GM12865 (cell line): ENCODE data around the gene CBARP.

ENCODE experiments used
- DNase-seq: peaks from one replicate; pipeline ENCODE4 v3.0.0; 2010; ENCODE audit warnings: low read depth
- H3K4me3 ChIP-seq: 2 replicates; pipeline ENCODE4 v1.5.1; 2011; ENCODE audit warnings: mild to moderate bottlenecking, low read depth, low read length, control low read depth
- TF ChIP-seq, protein P1 (sequence below): IDR thresholded peaks from 2 replicates; pipeline ENCODE4 v1.5.1; 2011; ENCODE audit warnings: low read length, control low read depth, low read depth, inconsistent platforms; ENCODE audit not compliant: insufficient read depth; ENCODE audit errors: missing control alignments

CBARP gene, protein sequence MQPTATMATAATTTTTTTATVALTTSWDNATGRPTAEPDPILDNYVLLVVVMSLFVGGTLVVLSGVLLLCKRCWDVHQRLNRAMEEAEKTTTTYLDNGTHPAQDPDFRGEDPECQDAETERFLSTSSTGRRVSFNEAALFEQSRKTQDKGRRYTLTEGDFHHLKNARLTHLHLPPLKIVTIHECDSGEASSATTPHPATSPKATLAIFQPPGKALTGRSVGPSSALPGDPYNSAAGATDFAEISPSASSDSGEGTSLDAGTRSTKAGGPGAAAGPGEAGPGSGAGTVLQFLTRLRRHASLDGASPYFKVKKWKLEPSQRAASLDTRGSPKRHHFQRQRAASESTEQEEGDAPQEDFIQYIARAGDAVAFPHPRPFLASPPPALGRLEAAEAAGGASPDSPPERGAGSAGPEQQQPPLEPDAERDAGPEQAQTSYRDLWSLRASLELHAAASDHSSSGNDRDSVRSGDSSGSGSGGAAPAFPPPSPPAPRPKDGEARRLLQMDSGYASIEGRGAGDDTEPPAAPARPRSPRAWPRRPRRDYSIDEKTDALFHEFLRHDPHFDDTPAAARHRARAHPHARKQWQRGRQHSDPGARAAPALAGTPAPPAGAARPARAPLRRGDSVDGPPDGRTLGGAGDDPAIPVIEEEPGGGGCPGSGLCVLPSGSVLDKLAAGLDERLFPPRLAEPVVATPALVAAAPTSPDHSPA

DNA sequence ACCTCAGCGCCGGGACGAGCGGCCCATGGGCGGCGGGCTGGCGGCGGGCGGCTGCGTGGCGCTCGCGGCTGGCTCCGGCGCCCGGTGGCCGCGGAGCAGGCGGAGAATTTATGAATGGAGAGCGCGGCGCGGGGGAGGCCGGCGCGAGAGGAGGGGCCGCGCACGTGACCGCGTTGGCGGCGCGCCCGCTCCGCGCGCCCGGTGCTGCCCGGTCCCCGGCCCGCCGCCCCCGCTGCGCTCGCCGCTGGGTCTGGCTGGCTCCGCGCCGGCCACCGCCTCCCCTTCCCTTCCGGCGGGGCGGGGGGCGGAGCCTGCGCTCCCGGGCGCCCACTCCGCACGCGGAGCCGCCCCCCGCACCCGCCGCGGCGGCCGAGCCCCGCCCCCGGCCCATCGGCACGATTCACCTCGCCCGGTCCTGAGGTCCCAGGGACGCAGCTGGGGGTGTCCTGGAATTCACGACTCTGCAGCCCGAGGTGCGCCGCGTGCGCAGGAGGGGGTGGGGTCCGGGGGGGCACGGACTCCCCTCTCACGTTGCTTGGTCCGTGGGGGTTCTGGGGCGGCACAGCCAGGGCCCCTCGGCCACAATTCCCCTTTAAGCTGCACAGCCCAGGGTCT lies at the start of gene CBARP:
CBARP (minus strand) TSS at position 252 of the 615 bp plus-strand sequence. CDS start 1,905 bp downstream, outside the sequence.
- H3K4me3 ChIP-seq = peak within 1 kb of the TSS; percentile 35
- TF ChIP-seq, protein P1, sequence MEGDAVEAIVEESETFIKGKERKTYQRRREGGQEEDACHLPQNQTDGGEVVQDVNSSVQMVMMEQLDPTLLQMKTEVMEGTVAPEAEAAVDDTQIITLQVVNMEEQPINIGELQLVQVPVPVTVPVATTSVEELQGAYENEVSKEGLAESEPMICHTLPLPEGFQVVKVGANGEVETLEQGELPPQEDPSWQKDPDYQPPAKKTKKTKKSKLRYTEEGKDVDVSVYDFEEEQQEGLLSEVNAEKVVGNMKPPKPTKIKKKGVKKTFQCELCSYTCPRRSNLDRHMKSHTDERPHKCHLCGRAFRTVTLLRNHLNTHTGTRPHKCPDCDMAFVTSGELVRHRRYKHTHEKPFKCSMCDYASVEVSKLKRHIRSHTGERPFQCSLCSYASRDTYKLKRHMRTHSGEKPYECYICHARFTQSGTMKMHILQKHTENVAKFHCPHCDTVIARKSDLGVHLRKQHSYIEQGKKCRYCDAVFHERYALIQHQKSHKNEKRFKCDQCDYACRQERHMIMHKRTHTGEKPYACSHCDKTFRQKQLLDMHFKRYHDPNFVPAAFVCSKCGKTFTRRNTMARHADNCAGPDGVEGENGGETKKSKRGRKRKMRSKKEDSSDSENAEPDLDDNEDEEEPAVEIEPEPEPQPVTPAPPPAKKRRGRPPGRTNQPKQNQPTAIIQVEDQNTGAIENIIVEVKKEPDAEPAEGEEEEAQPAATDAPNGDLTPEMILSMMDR = no peak
- no peak for DNase-seq

DNA sequence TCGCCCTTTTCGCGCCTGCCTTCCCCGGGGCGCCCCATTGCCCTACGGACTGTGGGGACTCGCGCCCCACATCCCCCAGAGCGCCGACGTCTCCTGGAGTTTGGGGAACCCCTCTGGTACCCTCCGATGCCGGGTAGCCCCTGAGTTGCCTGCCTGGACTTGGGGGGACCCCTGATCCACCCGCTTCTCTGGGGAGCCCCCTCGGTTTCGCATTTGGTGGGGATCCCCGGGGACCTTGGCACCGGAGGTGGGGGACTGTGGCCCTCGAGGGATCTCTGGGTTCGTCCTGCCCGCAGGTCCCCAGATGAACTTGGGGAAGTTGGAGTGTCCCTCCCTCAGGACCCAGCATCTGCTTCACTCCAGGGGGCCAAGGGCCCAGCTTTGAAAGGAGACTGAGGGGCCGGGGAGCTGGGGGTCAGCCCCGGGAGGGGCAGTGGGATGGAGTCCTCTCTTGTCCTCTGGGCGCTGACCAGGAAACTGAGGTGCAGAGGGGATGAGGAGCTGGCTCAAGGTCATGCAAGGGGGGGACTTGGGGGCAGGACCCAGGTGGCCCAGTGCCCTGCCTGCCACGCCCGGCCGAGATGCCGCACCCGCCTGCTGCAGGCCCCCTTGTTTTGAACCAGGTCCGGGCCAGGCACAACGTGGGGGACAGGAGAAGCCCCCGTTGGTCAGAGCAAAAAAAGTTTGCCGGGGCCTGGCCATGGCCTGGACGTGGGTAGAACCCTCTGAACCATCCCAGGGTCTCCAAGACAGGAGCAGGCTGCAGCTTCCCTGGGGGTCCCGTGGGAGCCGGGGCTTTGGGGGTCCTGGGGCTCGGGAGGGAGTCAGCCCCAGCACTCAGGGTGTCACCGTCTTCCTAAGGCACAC lies 48.9 kb upstream of the CBARP start:
- TF ChIP-seq, protein P1 = no peak
- DNase-seq = no peak
- H3K4me3 ChIP-seq = no peak overlapping the region

DNA sequence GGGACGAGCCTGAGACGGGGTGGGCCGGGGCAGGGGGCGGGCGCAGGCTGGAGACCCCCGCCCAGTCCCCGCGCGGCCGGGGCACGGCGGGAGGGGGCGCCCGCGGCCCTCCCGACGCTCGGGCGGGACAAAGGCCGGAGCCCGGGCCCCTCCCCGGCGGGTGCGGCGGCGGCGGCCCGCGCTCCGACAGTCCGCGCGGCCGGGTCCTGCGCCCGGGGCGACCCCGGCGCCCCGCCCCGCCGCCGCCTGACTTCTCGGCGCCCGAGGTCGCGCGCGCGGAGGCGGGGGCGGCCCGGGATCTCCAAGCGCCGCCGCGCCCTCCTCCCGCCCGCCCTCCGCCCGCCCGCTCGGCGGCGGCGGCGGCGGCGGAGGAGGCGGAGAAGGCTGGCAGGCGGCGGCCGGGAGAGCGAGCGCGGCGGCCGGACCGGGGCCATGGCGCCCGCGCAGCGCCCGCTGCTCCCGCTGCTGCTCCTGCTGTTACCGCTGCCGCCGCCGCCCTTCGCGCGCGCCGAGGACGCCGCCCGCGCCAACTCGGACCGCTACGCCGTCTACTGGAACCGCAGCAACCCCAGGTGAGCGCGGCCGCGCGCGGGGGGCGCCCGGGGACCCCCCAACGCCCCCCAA lies 48.0 kb upstream of the CBARP start, which contains the start of gene EFNA2:
EFNA2 (plus strand) TSS at position 137 of the 624 bp plus-strand sequence; CDS start at position 433, 296 bp downstream.
- H3K4me3 ChIP-seq = no peak within 1 kb of the TSS
- TF ChIP-seq, protein P1 = no peak
- DNase-seq = no peak

DNA sequence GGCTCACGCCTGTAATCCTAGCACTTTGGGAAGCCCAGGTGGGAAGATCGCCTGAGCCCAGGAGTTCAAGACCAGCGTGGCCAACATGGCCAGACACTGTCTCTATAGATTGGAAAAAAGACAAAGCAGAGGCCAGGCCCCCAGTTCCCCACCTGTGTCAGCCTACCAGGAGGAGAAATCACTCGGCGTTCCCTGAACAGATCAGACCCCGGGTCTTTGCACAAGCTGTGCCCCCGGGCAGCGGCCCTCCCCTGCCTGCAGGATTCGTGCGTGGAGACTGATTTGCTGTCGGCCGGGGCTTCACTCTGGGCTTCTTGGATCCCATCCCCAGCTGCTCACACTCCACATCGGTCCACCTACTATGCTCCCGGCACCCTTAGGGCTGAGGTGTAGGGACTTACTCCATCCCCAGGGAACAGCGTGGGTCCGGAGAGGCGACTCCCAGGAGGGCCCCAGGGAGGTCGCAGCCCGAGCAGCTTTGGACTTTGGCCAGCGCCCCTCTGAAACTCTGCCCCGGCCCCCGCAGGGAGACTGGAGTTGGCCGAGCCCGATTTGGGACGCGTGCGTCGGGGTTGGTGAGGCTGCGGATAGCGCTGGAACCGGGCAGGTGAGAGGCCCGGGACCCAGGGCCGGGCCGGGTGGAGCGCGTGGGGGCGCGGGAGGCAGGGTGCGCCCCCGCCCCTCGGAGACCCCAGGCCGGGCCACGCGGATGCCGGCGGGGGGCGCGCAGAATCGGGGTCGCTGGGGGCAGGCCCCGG lies 47.4 kb upstream of the CBARP start:
- TF ChIP-seq, protein P1 = no peak
- DNase-seq = no peak
- no peak overlapping the region for H3K4me3 ChIP-seq

DNA sequence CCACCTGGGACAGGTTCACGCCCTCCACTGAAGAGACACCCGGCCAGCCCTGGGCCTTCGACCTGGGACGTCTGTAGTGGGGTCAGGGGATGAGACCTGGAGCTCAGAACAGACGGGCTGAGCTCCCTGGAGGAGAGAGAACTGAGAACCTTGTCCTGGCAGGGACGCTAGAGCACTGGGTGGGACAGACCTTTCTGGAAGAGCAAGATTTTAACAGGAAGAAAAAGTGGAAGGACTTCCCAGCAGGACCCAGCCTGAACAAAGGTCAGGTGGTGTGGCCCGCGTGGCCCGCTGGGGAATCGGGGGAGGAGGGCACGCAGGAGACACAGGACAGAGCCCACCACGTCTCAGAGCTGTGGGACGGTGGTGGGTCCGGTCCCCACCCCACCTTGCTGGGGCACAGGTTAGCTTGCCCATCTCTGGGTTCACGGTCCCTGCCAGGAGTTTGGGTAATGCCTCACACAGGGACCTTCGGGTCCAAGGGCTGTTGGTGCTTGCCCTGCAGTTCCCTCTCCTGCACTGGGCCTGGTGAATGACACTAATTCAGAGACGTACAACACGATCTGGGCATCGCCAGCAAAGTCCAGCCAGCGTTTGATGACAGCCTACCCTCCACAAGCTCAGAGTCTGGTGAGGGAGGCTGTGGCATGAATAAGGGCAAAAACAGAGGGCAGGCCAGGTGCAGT lies 46.6 kb upstream of the CBARP start:
- no peak overlapping the region for H3K4me3 ChIP-seq
- no peak for DNase-seq
- TF ChIP-seq, protein P1 = no peak
